ENCODE results near the gene TTC16.

- TF ChIP-seq CTCF (IDR thresholded peaks at IDR 0.05): no peak
- no peak for TF ChIP-seq EZH2 (IDR thresholded peaks at IDR 0.05; ENCODE audit: borderline replicate concordance, insufficient read depth, low read depth, low read length, poor library complexity, severe bottlenecking)
These were observed 54.2 kb downstream of the TTC16 start for GRCh38 chr9:127769929-127770582.
